COR-L47 (cell line): ENCODE results near the gene ECPAS.
"Not testable (repeated sequence)": the region's sequence is repeated elsewhere in the genome, so short reads cannot be mapped to it uniquely, and the experiment has no call there.

ENCODE experiments used
- DNase-seq: peaks from one replicate; lab custom pipeline; 2025; lab: John Stamatoyannopoulos, UW

The ECPAS gene

DNA sequence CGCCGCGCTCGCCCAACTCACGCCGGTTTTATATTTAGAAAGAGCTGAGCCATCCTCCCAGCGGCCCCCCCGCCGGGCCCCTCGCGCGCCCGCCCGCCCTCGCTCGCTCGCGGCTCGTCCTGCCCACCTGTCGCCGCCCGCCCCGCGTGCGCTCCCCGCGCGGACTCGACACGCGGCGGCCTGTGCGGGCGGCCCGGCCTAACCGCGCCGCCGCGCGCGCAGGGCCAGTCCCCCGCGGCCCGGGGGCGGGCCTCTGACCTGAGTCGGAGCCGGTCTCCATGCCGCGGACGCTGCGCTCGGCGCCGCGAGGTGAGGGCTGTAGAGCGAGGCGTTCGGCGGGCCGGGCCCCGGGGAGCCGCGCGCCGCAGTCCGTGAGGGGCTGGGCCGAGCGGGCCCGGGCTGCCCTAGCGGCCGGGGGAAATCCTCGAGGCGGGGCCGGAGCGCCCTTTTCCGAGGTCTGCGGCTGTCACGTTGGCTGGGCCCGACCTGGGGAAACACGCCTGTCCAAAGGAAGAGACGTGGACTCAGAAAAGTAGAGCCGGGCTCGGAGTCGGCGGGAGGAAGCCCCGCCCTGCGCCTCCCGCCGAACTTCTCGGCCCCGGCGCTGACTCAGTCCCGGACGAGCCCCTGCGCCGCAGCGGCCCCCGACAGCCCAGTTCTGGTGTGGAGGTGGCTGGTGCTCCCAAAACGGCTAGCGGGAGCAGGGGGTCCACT, at the start of gene ECPAS:
Gene ECPAS, minus strand, starts transcription at position 526 of the 714 bp plus-strand sequence. CDS start 11,465 bp downstream, outside the sequence.
- DNase-seq = peak; percentile 46

DNA sequence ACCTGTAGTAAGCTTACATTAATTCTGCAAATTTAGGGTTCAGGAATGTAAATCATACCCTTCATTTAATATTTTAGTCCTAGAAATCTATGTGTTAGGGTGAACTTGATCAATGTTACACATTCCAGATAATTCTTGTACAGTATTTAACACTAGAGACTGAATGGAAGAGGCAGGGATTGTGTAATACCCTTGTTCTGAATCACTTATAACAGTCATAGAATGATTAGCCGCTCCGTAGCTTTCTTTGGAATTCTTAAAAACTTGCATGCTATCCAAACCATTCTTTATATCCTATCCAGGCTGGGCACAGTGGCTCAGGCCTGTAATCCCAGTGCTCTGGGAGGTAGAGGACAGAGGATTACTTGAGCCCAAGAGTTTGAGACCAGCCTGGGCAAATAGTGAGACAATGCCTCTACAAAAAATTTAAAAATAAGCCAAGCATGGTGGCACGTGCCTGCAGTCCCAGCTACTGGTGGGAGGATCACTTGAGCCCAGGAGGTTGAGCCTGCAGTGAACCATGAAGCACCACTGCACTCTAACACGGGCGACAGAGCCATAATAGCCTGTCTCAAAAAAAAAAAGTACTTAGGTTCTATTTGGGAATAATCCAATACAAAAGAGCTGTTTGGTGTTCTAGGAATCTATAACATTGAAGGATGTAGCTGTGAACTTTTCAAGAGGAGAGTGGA, 49.1 kb upstream of the ECPAS start:
- DNase-seq = no peak

GRCh38 chr9:111531716-111532115, 47.5 kb upstream of the ECPAS start:
- DNase-seq = no peak

DNA sequence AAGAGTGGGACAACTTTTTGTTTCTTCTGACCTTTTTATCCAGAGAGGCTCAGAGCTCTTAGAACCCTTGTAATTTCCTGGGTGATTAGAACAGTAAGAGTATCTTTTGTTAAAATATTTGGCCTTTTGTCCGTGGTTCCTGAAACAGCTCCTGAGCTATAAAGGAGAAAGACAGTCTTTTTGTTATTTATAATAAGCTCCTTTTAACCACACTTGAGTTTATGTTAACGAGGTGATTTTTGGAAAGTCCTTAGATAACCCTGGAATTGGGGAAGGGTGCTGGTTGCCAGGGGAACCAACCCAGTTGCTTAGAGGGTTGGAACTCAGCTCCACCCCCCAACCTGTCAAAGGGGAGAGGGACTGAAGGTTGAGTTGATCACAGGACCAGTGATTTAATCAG, 45.6 kb upstream of the ECPAS start:
- DNase-seq = no peak

GRCh38 chr9:111527347-111527746, 43.2 kb upstream of the ECPAS start:
- DNase-seq = no peak

DNA sequence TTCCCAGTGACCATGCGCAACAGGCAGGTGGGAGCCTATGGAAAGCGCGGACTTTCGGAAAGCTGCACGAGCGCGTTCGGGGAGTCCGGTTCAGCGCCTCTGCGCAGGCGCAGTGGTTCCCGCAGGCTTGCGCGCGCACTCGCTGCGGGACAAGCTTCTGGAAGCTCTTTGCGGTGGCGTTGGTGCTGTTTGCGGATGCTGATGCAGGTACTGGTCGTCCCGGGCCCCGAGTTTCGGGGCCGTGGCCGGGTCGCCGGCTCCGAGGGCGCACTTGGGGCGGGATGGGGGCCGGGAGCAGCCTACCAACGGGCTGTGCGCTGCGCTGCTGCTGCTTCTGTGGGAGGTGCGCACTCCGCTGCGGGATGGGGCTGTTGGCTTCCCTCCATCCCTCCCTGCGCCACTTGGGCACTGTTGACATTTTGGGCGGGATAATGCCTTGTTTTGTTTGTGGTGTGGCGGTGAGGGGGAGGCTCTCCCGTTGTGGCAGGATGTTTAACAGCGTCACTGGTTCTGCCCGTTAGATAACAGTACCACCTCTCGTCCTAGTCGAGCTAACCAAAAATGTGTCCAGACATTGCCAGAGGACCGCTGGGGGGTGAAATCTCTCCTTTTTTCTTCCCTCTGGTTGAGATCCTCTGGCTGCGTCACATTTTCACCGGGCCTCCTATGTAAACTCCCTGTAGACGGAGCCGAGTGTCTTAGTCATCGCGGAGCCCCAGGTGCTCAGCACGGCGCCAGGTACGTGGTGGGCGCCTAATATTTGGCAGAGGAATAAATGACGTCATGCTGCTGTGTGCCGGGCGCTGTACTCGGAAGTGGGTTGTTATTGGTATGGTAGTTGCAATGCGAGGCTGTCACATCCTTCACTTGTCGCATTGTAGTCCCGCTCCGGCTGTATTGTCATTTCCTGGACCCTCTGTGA, 41.1 kb upstream of the ECPAS start, which contains the start of gene ZNF483:
Gene ZNF483, plus strand, starts transcription at position 124 of the 922 bp plus-strand sequence. CDS start 2,217 bp downstream, outside the sequence.
- peak; percentile 93 for DNase-seq

DNA sequence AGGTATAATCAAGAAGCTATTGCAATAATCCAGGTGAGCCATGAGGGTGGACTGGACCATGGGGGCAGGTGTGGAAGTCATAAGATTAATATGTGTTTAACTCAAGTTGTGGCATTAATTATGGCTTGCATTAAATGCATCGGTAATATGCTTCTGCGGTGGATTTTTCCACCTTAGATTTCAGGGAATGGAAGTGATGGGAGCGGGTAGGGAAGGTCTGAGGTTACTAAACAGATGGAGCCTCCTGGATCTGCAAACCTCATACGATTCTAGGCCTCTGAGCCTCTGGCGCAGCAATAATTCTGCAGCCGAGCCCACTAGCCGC, 40.5 kb upstream of the ECPAS start:
- DNase-seq = no peak

DNA sequence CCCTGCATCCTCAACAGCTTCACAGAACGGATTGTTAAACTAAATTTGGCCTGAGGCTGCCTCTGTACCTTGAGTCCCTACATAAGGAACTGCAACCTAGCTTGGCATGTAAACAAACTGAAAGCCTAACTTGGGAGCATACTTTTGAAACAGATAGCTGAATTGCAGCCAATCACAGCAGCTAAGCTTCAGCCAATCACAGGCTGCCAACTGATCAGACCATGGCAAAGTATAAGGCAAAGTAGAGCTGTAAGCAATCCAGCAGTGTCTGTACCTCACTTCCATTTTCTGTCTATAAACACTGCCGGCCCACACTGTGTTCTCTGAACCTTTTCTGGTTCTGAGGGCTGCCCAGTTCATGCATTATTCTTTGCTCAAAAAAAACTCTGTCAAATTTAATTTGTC, 31.9 kb upstream of the ECPAS start:
- DNase-seq = no peak

DNA sequence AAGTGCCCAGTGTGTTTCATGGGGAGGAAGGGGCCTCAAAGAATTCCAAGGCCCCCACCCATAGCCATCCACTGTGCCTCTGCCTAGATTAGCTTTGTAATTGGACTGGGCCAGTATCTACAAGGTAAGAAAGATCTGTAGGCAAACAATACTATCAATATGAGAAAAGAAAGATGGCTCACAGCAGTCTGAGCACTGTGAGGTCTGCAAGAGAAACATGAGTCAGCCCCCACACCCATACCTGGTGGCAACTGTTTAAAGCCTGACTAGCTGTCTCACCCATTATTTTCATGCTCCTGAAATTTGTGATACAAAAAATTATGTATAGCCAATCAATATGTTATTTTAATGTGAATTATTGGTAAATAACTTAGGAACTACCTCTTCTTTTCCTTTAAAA, 30.8 kb upstream of the ECPAS start:
- DNase-seq = no peak

GRCh38 chr9:111511581-111511980, 27.4 kb upstream of the ECPAS start:
- not testable (repeated sequence) for DNase-seq

GRCh38 chr9:111502506-111502905, 18.3 kb upstream of the ECPAS start:
- DNase-seq = no peak

GRCh38 chr9:111501648-111502047, 17.5 kb upstream of the ECPAS start:
- no peak for DNase-seq

GRCh38 chr9:111501005-111501562, 16.9 kb upstream of the ECPAS start:
- no peak for DNase-seq

DNA sequence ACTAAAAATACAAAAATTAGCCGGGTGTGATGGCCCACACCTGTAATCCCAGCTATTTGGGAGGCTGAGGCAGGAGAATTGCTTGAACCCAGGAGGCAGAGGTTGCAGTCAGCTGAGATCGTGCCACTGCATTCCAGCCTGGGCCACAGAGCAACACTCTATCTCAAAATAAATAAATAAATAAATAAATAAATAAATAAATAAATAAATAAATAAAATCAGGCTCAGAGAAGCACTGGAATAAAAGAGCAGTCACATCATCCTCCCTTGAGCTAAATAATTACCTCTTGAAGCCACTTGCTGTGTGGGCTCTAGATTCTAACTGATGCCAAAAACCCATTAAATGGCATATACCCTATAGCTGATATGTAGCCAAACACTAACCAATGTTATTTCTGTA, 13.0 kb upstream of the ECPAS start:
- DNase-seq = not testable (repeated sequence)

DNA sequence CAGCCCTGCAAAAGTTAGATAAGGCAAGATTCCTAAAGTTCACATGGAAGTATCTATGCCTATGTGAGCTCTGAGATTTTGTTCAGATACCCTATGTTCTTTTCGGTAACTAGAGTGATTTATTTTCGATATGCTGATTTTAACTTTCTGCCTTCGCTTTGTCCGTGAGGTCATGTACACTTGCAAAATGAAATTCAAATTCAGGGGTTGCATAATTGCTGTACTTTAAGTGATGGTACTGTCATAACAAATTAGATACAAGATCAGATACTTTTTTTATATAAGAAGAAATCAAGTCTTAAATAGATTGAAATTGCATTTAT, 350 bp upstream of the ECPAS start:
- no peak for DNase-seq

GRCh38 chr9:111483439-111483857, 735 bp downstream of the ECPAS start:
- DNase-seq = peak; percentile 54

DNA sequence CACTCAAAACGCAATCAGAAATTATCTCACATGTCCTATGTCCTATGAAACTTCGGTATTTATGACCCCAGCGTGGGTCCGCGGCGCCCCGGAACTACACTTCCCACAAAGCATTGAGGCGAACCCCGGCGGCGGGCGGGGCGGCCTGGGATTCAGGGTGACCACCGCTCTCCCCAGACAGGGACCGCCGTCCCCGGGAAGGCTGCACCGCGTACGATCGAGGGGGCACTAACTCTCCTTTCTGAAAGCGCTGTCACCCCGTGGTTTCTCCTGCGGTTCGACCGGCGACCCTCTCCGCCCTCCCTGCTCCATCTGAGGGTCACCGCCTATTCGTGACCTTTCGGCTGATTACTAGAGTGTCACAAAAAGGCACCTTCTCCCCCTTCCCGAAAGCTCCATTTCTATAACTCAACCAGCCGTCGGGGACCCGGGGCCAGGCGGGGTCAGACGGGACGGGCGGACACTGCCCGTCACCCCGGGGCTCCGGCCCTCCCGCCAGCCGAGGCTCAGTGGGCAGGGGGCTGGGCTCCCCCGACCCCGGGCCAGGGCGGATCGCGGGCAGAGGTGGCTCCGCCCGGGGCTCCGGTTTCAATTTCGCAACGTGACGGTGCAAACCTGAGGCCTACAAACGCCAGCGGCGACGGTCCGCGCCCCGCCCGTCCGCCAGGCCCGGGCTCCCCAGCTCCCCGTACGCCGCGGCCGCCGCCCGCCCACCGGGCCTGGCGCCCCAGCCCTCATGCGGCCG, 1.3 kb downstream of the ECPAS start:
- peak; percentile 66 for DNase-seq

DNA sequence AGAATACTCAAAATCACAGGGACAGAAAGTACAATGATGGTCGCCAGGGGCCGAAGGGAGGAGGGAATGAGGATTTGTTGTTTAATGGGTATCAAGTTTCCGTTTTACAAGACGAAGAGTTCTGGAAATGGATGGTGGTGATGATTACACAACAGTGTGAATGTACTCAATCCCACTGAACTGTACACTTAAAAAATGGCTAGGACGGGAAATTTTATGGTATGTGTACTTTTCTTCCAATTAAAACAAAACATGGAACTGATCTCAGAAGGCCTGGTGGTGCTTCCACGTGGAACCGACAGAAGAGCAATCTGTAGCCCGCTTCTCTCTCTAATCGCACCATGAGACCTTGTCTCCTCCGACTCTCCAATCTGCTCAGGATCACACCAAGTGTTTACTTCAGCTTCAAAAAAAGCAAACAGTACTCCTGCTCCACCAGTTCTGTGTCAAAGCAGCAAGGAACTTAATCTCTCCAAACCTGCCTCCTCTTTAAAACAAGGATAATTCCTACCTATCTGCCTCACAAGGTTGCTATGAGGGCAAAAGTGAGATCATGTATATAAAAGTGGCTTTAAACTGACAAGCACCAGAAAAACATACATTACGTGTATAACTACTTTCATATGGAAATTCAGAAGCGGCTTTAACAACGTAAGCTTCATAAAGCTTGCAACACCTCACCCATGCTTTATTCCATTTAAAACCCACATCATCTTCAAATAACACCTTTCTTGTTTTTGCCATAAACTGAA, 2.1 kb downstream of the ECPAS start:
- peak; percentile 19 for DNase-seq

GRCh38 chr9:111477677-111478076, 6.5 kb downstream of the ECPAS start:
- no peak for DNase-seq

- DNase-seq = no peak
Observed at GRCh38 chr9:111475195-111475594, 9.0 kb downstream of the ECPAS start.

- no peak for DNase-seq
Observed at GRCh38 chr9:111474385-111474784, 9.8 kb downstream of the ECPAS start.
